ENCODE data around the gene GPR156.

DNA sequence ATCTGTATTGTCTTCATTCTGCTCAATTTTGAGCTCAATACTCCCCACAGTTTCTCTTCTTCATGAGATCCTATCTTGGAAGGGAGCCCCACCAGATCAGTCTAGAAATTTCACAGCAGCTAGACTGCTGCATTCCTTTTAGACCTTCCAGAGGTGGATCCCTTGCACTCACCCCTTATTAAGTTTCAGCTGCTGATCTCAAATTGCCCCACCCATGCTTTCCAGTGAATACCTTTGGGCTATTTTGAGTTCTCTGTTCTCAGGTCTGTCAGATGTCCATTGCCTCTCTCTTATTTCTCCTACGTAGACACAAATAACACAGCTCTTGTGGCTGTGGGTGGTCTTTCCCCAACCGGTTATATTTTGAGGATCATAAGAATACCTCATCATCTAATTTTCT, 60.8 kb downstream of the GPR156 start:
- TF ChIP-seq, protein P1, sequence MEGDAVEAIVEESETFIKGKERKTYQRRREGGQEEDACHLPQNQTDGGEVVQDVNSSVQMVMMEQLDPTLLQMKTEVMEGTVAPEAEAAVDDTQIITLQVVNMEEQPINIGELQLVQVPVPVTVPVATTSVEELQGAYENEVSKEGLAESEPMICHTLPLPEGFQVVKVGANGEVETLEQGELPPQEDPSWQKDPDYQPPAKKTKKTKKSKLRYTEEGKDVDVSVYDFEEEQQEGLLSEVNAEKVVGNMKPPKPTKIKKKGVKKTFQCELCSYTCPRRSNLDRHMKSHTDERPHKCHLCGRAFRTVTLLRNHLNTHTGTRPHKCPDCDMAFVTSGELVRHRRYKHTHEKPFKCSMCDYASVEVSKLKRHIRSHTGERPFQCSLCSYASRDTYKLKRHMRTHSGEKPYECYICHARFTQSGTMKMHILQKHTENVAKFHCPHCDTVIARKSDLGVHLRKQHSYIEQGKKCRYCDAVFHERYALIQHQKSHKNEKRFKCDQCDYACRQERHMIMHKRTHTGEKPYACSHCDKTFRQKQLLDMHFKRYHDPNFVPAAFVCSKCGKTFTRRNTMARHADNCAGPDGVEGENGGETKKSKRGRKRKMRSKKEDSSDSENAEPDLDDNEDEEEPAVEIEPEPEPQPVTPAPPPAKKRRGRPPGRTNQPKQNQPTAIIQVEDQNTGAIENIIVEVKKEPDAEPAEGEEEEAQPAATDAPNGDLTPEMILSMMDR (IDR thresholded peaks at IDR 0.05) = no peak
- TF ChIP-seq POLR2A (IDR thresholded peaks at IDR 0.05) = no peak

All from adrenal gland (tissue), 5 donors.